G401 (cell line): ENCODE results near the gene GBGT1. TPM values are rescaled to one million over a fixed set of nuclear protein-coding genes. Genes with fewer than 3 reads are reported as not detected.
A peak's percentile ranks its signal among the peaks of the same experiment; 100 is the strongest.

Source experiments
- DNase-seq: peaks from one replicate; pipeline ENCODE4 v3.0.0-alpha.2; 2015; ENCODE audit warnings: low spot score
- in situ Hi-C: cut with HindIII; loops from 2 replicates; pipeline ENCODE4 v1.10.0; 2016; ENCODE audit warnings: low sequenced_read_pairs, mixed read lengths
- total RNA-seq: library from RNA; depleted of rRNA; stranded (reverse); fragments of >200 nt; shearing (Covaris generic); gene quantifications from 2 replicates; pipeline ENCODE4 v1.2.3, GENCODE V29; 2014

GBGT1 gene
- total RNA-seq, 1 experiment from 2014 or later = not detected

DNA sequence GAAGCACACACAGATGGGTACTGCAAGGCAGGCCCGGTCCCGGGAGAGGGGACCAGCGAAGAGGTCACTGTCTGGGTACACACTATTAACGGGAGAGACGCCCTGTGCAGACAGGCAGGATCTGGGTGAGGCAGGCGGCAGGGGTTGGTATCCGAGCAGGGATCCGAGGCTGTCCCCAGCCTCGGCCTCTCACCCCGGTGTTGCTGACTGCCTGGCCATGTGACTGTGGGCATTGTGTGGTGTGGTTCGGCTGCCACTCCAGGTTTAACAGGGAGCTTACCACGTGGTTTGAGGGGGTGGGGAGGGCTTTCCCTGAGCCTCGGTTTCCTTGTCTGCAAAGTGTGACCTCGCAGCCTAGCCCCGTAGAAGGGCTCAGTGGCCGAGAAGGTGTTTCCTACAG lies 31.5 kb downstream of the GBGT1 start:
- no peak for DNase-seq
- in situ Hi-C loops = no loop called here

DNA sequence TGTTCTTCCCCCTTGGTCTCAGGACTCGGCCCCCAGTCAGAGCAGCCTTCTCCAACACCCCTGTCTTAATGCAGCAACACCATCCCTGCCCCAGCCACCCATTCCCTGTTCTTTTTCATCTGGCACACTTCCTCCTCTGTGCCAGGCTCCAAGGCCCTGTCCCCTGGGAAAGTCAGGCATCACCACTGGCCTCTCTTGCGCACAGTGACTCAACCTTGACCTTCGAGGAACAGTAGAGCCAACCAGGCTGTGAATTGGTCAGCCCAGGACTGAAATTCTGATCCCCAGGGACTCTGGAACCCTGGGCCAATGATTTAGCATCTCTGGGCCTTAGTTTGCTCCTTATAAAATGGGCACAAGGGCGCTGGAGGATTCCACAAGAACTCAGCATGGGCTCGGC lies 32.2 kb downstream of the GBGT1 start:
- no peak for DNase-seq
- in situ Hi-C loops = no loop called here

DNA sequence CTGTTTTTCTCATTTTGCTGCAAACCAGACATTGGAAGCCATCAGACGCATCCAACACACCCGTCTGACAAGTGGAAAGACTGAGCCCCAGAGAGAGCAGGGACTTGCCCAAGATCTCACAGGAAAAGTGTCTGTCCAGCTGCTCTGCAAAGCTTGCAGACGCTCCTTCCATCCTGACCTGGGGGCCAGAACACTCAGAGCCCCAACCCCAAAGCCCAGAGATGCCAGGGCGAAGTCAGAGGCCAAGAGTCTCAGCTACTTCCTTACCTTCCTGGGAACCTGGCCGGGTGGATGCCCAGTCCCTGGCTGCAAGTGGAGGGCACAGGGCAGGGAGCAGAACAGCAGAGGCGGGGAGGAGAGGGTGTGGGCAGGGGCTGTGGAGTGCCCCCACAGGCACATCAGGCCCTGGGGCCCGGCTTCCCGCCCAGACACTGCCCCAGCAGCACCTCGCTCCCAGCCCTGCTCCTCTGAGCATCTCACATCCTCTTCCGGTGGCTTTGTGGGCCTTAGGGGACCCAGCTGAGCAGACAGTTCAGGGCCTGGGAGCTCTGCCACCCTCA lies 32.9 kb downstream of the GBGT1 start:
- in situ Hi-C loops = no loop called here
- no peak for DNase-seq

- peak; percentile 55 for DNase-seq
- in situ Hi-C loops = no loop called here
Measured at GRCh38 chr9:133129001-133129795, 34.5 kb downstream of the GBGT1 start.

DNA sequence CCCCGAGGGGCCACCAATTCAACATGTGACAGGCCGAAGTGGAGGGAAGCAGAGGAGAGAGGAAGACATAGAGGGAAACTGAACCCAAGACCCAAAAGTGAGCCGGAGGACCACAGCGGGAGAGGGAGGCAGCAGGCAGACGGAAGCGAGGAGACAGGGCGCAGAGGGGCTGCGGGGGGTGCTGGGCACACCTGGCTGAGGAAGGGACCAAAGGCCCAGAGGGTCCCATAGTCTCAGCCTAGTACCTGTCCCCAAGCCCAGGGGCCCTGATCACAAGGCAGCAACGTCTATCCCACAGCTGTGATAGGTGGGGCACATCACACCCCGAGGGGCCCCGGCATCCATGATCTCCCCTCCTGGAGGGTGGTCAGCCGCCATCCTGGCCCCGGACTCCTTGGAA lies 35.6 kb downstream of the GBGT1 start:
- in situ Hi-C loops = no loop called here
- no peak for DNase-seq

GRCh38 chr9:133127340-133127981 lies 36.3 kb downstream of the GBGT1 start:
- in situ Hi-C loops = no loop called here
- peak; percentile 59 for DNase-seq

DNA sequence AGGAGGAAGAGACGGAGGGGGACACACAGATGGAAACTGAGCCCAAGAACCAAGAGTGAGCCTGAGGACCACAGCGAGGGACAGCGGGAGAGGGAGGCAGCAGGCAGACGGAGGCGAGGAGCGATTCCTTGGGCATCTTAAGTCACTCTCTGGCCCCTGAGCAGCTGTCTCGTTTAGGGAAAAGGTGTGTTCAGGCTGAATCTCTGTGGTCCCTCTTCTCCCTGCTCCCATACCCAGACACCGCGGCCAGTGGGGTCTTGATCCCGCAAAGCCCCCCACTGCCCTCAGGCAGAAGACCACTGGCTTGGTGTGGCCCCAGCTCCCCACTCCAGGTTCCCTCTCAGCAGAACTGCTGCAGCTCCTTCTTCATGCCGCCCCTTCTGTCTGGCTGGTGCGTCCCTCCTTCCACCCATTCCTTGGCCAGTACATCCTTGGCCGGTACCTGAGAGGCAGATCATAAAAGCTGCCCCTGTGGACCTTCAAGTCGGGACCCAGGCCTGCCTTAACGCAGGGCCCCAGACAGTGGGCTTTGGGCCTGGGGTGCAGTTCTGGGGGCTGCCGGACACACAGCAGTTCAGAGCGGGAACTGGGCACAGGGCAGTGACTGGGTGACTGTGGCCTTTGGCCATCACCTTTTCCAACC lies 36.9 kb downstream of the GBGT1 start:
- DNase-seq = peak; percentile 46
- in situ Hi-C loops = no loop called here

- in situ Hi-C loops = no loop called here
Measured at GRCh38 chr9:133125941-133126696, 37.6 kb downstream of the GBGT1 start.

GRCh38 chr9:133124907-133125275 lies 38.8 kb downstream of the GBGT1 start:
- in situ Hi-C loops = no loop called here
- DNase-seq = no peak

More at GRCh38 chr9:133125941-133126696, 37.6 kb downstream of the GBGT1 start:
- no peak for DNase-seq

DNA sequence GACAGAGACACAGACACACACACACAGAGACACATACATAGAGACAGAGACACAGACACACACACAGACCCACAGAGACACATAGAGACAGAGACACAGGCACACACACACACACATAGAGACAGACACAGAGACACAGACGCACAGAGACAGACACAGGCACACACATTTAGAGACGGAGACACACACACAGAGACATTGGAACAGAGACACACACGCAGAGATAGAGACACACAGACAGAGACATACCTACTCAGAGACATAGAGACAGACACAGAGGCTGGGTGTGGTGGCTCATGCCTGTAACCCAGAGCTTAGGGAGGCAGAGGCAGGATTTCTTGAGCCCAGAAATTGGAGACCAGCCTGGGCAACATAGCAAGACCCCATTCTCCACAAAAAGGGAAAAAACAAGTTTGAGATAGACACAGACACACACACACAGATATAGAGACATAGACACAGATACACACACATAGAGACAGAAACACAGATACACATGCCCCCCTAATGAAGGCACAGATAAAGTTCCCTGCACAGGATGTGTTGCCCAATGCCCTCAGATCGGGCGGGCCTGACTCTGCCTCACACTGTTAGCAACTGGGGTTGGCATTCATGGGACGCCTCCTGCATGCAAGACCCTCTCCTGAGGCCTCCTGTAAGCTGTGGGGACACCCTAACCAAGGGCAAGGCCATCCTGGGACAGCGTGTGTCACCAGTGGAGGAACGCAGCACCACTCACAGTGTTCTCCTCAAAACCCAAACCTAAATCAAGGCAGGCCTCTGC lies 39.4 kb downstream of the GBGT1 start:
- in situ Hi-C loops = no loop called here
- DNase-seq = no peak

- no peak for DNase-seq
- in situ Hi-C loops = no loop called here
Measured at GRCh38 chr9:133122935-133123611, 40.6 kb downstream of the GBGT1 start.

DNA sequence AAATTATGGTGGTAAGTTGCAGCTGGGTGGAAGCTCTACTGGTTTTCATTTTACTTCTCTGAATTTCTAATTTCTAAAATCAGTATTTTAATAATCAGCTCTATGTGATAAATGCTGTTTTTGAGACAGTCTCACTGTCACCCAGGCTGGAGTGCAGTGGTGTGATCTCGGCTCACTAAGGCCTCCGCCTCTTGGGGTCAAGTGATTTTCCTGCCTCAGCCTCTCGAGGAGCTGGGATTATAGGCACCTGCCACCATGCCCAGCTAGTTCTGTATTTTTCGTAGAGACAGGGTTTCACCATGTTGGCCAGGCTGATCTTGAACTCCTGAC lies 41.1 kb downstream of the GBGT1 start:
- no peak for DNase-seq
- in situ Hi-C loops = no loop called here

DNA sequence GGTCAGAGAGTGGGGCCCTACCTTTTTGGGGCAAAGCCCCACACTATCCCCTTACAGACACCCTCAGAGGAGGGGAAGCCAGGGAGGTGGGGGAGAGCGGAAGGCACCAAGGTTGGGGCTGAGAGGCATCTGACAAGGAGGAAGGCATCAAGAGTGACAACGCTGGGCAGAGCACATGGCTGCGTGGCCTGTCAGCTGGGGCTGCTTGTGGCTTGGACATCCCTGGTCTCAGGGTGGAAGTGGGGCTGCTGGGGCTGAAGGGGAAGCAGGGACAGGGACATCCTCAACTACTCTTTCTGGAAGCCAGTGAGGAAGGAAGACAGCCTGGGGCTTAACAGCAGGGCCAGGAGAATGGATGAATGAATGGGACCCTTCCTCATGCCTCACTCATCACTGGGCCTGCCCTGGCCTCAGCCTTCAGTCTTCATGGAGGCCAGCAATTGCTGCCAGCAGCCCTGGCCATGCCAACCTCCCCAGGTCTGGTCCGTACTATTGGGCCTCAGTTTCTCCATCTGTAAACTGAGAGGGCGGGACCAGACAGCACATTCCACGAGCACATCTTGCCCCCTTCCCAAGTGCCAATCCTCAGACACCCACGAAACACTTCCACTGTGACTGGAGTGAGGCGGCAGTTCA lies 41.7 kb downstream of the GBGT1 start:
- no peak for DNase-seq
- in situ Hi-C loops = no loop called here

GRCh38 chr9:133121198-133121914 lies 42.4 kb downstream of the GBGT1 start, which contains the start of gene RALGDS:
TSS of gene RALGDS (minus strand) at chr9:133121240. CDS start at chr9:133121154, 86 bp downstream.
- in situ Hi-C loops = no loop called here
- DNase-seq = peak; percentile 93

- in situ Hi-C loops = no loop called here
- peak; percentile 40 for DNase-seq
Measured at GRCh38 chr9:133120501-133121197, 43.1 kb downstream of the GBGT1 start.

DNA sequence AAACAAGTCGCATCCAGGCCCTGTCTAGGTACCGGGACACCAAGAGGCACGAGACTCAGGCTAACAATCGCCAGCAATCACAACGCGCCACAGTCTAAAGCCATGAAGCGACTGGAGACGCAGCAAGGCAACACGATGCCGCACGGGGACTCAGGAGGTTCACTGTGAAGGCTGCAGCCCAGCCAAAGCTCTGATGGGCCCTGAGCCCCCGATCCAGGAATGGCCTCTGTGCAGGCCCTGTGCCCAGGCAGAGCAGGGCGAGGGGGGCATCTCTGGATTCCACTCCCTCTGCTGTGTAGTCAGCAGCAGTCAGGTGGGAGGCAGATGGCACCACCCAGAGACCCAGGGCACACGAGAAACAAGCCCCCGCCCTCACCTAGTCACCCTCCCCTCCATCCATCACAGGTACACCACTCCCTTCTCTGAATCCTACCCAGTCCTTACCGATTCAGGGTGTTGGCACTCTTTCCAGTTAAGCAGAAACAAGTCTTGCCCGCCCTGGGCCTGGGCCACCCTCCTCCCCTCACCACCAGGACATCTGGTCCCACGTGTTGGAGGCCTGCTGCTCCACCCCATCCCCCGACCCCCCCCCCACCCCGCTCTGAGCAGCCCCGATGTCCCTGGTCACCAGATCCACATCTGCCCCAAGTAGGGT lies 43.7 kb downstream of the GBGT1 start:
- in situ Hi-C loops = no loop called here

More for the DNA sequence above, 43.7 kb downstream of the GBGT1 start:
- DNase-seq = peak; percentile 58
